Suprapubic skin (tissue), 4 donors: Measurements from ENCODE around the gene RNU2-63P.

Source experiments
- POLR2A ChIP-seq, 2 donors: fragments of 450-650 bp; IDR thresholded peaks; one replicate each; pipeline ENCODE4 v1.6.1; 2017; ENCODE audit warnings: antibody characterized with exemption in 2 of 2, mild to moderate bottlenecking in 2 of 2, moderate library complexity in 2 of 2
- POLR2AphosphoS5 ChIP-seq, 3 donors: sonication (generic); formaldehyde crosslinking; IDR thresholded peaks; one replicate each; pipeline ENCODE4 v1.6.1; 2017; ENCODE audit warnings: antibody characterized with exemption in 3 of 3

DNA sequence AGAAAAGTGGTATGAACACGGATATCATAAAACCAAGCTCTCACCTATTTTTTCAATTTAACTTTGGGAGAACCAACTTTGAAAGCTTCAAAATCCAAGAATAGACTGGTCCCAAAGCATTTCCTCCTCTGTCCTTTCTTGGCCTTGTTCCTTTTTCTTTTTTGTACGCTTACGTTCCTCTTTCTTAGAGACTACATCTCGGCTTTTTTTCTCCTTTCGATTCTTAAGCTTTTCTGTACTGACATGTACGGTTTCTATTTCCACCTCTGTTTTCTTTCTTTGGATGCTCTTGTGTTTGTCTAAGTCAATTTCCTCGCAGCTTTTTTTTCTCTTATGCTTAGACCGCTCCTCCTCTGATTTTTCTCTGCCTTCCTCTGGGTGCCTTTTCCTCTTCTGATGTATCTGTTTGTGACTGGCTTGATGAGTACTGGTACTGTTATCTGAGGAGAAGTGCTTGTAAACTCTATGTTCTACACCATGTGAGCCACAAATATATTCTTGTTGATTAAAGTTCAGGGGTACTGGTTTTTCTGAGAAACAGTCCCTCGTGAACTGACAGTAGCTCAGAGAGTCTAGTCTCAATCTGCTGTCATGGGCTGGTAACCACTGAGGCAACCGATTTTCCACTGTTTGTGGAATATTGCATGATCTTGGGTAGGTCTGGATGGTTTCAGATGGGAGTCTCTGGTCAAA, 11.5 kb upstream of the RNU2-63P start:
- TF ChIP-seq POLR2AphosphoS5 (IDR thresholded peaks at IDR 0.05): no peak
- no peak for TF ChIP-seq POLR2A (IDR thresholded peaks at IDR 0.05)
